Measurements from ENCODE around the gene EEIG1.

The EEIG1 gene

GRCh38 chr9:128001151-128001778 is 20.5 kb upstream of the EEIG1 start:
- DNase-seq (ENCODE audit: low read depth), result no peak

- no peak for DNase-seq (ENCODE audit: low read depth)
Observed at GRCh38 chr9:127999461-127999860, 18.7 kb upstream of the EEIG1 start.

GRCh38 chr9:127993721-127994120 is 12.9 kb upstream of the EEIG1 start:
- DNase-seq (ENCODE audit: low read depth), result no peak

- DNase-seq (ENCODE audit: low read depth), result no peak
Observed at GRCh38 chr9:127991757-127992274, 11.0 kb upstream of the EEIG1 start.

GRCh38 chr9:127991017-127991756 is 10.4 kb upstream of the EEIG1 start:
- DNase-seq (ENCODE audit: low read depth), result no peak

GRCh38 chr9:127990554-127990953 is 9.8 kb upstream of the EEIG1 start:
- DNase-seq (ENCODE audit: low read depth), result no peak

GRCh38 chr9:127989094-127989493 is 8.3 kb upstream of the EEIG1 start:
- DNase-seq (ENCODE audit: low read depth), result no peak

- no peak for DNase-seq (ENCODE audit: low read depth)
Observed at GRCh38 chr9:127987103-127987614, 6.4 kb upstream of the EEIG1 start.

GRCh38 chr9:127985011-127985410 is 4.2 kb upstream of the EEIG1 start:
- no peak for DNase-seq (ENCODE audit: low read depth)

- no peak for DNase-seq (ENCODE audit: low read depth)
Observed at GRCh38 chr9:127983847-127984289, 3.1 kb upstream of the EEIG1 start.

GRCh38 chr9:127982912-127983311 is 2.1 kb upstream of the EEIG1 start:
- no peak for DNase-seq (ENCODE audit: low read depth)

GRCh38 chr9:127981559-127982121 is 851 bp upstream of the EEIG1 start:
- DNase-seq (ENCODE audit: low read depth), result no peak

GRCh38 chr9:127980060-127980705 is 606 bp downstream of the EEIG1 start:
- no peak for DNase-seq (ENCODE audit: low read depth)

- DNase-seq (ENCODE audit: low read depth), result no peak
Observed at GRCh38 chr9:127979333-127980059, 1.3 kb downstream of the EEIG1 start.

GRCh38 chr9:127979015-127979332 is 1.8 kb downstream of the EEIG1 start:
- DNase-seq (ENCODE audit: low read depth), result no peak

- DNase-seq (ENCODE audit: low read depth), result peak; percentile 46
Observed at GRCh38 chr9:127977884-127978647, 2.7 kb downstream of the EEIG1 start.

- no peak for DNase-seq (ENCODE audit: low read depth)
Observed at GRCh38 chr9:127977009-127977883, 3.5 kb downstream of the EEIG1 start.

- DNase-seq (ENCODE audit: low read depth), result no peak
Observed at GRCh38 chr9:127976498-127976897, 4.3 kb downstream of the EEIG1 start.

GRCh38 chr9:127975376-127976315 is 5.1 kb downstream of the EEIG1 start:
- DNase-seq (ENCODE audit: low read depth), result no peak

Data from GM04504 (cell line).